NCI-H1694 (cell line): Measurements from ENCODE around the gene TTC31.
"Not testable (repeated sequence)": the region's sequence is repeated elsewhere in the genome, so short reads cannot be mapped to it uniquely, and the experiment has no call there.

Experiments
- DNase-seq: peaks from one replicate; lab custom pipeline; 2025; lab: John Stamatoyannopoulos, UW

The TTC31 gene

GRCh38 chr2:74482801-74483674 is at the start of gene TTC31, which contains the start of gene CCDC142:
Gene TTC31, plus strand, starts transcription at chr2:74483081. Its CDS starts 15 bp downstream, at chr2:74483096.
Gene CCDC142, minus strand, starts transcription at chr2:74482998. Its CDS starts 161 bp downstream, at chr2:74482837.
- peak; percentile 96 for DNase-seq

- no peak for DNase-seq
Observed at GRCh38 chr2:74436111-74436805, 46.6 kb upstream of the TTC31 start.

- DNase-seq = no peak
Observed at GRCh38 chr2:74436848-74437695, 45.8 kb upstream of the TTC31 start.

GRCh38 chr2:74438248-74438647 is 44.6 kb upstream of the TTC31 start:
- no peak for DNase-seq

GRCh38 chr2:74439373-74439772 is 43.5 kb upstream of the TTC31 start:
- peak; percentile 2 for DNase-seq

GRCh38 chr2:74439803-74440377 is 43.0 kb upstream of the TTC31 start:
- no peak for DNase-seq

GRCh38 chr2:74440378-74441169 is 42.3 kb upstream of the TTC31 start:
- peak; percentile 68 for DNase-seq

- no peak for DNase-seq
Observed at GRCh38 chr2:74441170-74441689, 41.7 kb upstream of the TTC31 start.

GRCh38 chr2:74441690-74442482 is 41.0 kb upstream of the TTC31 start, which contains the start of gene RTKN:
Gene RTKN, minus strand, starts transcription at chr2:74441937. Its CDS starts 121 bp downstream, at chr2:74441816.
- DNase-seq = no peak

GRCh38 chr2:74442483-74443297 is 40.2 kb upstream of the TTC31 start:
- not testable (repeated sequence) for DNase-seq

- DNase-seq = peak; percentile 9
Observed at GRCh38 chr2:74444498-74445318, 38.2 kb upstream of the TTC31 start.

GRCh38 chr2:74447230-74447999 is 35.5 kb upstream of the TTC31 start:
- DNase-seq = no peak

GRCh38 chr2:74448771-74449170 is 34.1 kb upstream of the TTC31 start:
- no peak for DNase-seq

GRCh38 chr2:74450570-74451190 is 32.2 kb upstream of the TTC31 start:
- no peak for DNase-seq

GRCh38 chr2:74454654-74455511 is 28.0 kb upstream of the TTC31 start, which contains the start of gene INO80B:
Gene INO80B, plus strand, starts transcription at chr2:74455087. Its CDS starts 30 bp downstream, at chr2:74455117.
- DNase-seq = peak; percentile 94

GRCh38 chr2:74457129-74457548 is 25.7 kb upstream of the TTC31 start:
- DNase-seq = peak; percentile 50
